HL-60 (cell line): Measurements from ENCODE around the gene AAMP.

ENCODE experiments used
- DNase-seq, 2 experiments: peaks; one replicate each; pipeline ENCODE4 v3.0.0-alpha.2; 2010 to 2020; ENCODE audit warnings: low read depth in 1 of 2, low spot score in 1 of 2
- H3K27ac ChIP-seq: fragments of 250-450 bp; sonication (Bioruptor Pico); replicated peaks from 2 replicates; pipeline ENCODE4 v1.5.1; 2020; ENCODE audit warnings: mild to moderate bottlenecking, moderate library complexity
- H3K27me3 ChIP-seq: fragments of 250-450 bp; sonication (Bioruptor Pico); 2 replicates; pipeline ENCODE4 v1.5.1; 2021; ENCODE audit warnings: mild to moderate bottlenecking, moderate library complexity; ENCODE audit not compliant: insufficient read depth, poor library complexity, severe bottlenecking
- H3K4me3 ChIP-seq: replicated peaks from 2 replicates; pipeline ENCODE4 v1.5.1; 2011; ENCODE audit warnings: mild to moderate bottlenecking, control low read depth, low read length; ENCODE audit not compliant: insufficient read depth
- CTCF ChIP-seq: IDR thresholded peaks from one replicate; pipeline ENCODE4 v1.5.1; 2011; ENCODE audit warnings: low read length, control low read depth, inconsistent platforms; ENCODE audit not compliant: insufficient read depth
- GABPA ChIP-seq: IDR thresholded peaks from 2 replicates; pipeline ENCODE4 v1.6.1; 2012; ENCODE audit warnings: low read depth
- POLR2AphosphoS5 ChIP-seq: IDR thresholded peaks from 2 replicates; pipeline ENCODE4 v1.6.1; 2012; ENCODE audit warnings: low read depth
- REST ChIP-seq: IDR thresholded peaks from 2 replicates; pipeline ENCODE4 v1.6.1; 2012; ENCODE audit warnings: low read depth; ENCODE audit not compliant: insufficient replicate concordance
- SPI1 ChIP-seq: IDR thresholded peaks from 2 replicates; pipeline ENCODE4 v1.6.1; 2012; ENCODE audit warnings: low read depth, mild to moderate bottlenecking, borderline replicate concordance

Gene AAMP

DNA sequence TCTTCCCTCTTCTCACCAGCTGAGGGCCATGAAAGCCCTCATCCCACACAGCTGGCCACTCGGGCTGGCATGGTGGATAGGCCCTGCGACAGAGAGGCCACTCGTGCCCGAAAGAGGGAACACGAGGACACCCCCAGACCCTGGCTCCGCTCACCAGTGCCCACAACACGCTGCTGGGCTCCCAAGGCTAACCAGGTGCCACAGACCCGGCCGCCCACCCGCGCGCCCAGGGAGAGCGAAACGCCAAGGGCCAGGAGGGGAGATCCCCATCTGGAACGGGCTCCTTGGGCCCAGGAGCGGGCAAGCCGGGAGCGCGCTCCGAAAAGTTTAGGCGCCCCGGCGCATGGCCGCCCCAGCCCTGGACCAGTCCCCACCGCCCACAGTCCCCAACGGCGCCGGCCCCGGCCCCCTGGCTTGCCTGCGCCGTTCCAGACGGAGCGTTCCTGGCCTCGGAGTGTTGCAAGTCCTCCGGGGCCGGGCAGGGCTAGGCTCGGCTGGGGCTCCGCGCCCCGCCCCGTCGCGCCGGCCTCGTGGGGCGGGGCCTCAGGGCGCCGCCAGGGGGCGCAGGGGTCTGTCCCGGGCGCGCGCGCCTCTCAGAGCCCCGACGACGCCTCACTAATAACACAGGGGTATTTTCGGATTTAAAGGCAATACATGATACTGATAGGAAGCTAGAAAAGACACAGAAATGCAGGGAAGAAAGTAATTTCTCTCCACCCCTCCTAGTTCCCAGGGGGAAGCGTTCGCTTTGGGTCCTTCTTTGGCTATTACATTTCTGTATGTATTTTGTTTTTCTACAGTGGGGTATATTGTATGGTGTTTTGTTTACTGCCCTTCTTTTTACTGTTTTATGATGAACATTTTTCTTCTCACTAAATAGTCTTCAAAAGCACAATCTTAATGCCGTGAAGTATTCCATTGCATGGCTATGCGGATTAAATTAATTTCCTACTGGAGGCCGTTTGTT is 22.4 kb upstream of the AAMP start, which contains the start of gene TMBIM1:
Gene TMBIM1 (minus strand): TSS at position 456 of the 967 bp plus-strand sequence. CDS start 10,362 bp downstream, outside the sequence.
- no peaks in the 10 kb centered on the region for H3K27me3 ChIP-seq
- DNase-seq = peak in 1 of 2 experiments; percentile 61
- H3K27ac ChIP-seq = peak within 1 kb of the TSS; percentile 77
- peak within 1 kb of the TSS; percentile 56 for H3K4me3 ChIP-seq
- TF ChIP-seq REST = no peak
- 0 out of 2 replicates have a peak, but pooled peaks have one; percentile 15 for TF ChIP-seq POLR2AphosphoS5
- TF ChIP-seq GABPA = no peak
- peak; percentile 5 for TF ChIP-seq CTCF
- TF ChIP-seq SPI1 = no peak

- peak overlapping the region; percentile 56 for H3K4me3 ChIP-seq
- peak overlapping the region; percentile 77 for H3K27ac ChIP-seq
- TF ChIP-seq POLR2AphosphoS5 = no peak
- TF ChIP-seq GABPA = no peak
- peak; percentile 54; the same call in 1 of the 2 replicates for TF ChIP-seq SPI1
- DNase-seq = peak in 1 of 2 experiments; percentile 42
- no peaks in the 10 kb centered on the region for H3K27me3 ChIP-seq
Measured at GRCh38 chr2:218291318-218292047, 21.5 kb upstream of the AAMP start.

- H3K4me3 ChIP-seq = no peak overlapping the region
- no peak for TF ChIP-seq CTCF
- TF ChIP-seq REST = no peak
- peak; percentile 93 for TF ChIP-seq SPI1
- no peak for TF ChIP-seq GABPA
- DNase-seq = peak in 1 of 2 experiments; percentile 85
- peak overlapping the region; percentile 77 for H3K27ac ChIP-seq
- no peaks in the 10 kb centered on the region for H3K27me3 ChIP-seq
Measured at GRCh38 chr2:218290316-218291261, 20.7 kb upstream of the AAMP start.
